Natural killer cell (primary cell): ENCODE measurements around the gene SHC4. TPM values are rescaled to one million over a fixed set of nuclear protein-coding genes. Genes with fewer than 3 reads are reported as not detected.

Source experiments
- ATAC-seq, 3 donors: fragments of 150-1000 bp in 2 of 3; fragments of 200-7000 bp in 1 of 3; cut with Tn5 transposase; 1 replicate in 1 of 3; 2 replicates in 2 of 3; pipeline ENCODE4 v1.10.0; 2021; ENCODE audit warnings: mild to moderate bottlenecking in 2 of 3, moderate library complexity in 2 of 3
- DNase-seq, 2 donors: peaks; one replicate each; pipeline versions ENCODE4 v3.0.0 to v3.0.0-alpha.2; 2013 to 2021; ENCODE audit warnings: mixed read lengths in 1 of 2
- H3K27ac ChIP-seq: one replicate; pipeline ENCODE4 v1.5.1; 2013; ENCODE audit warnings: mild to moderate bottlenecking, low read length
- H3K27me3 ChIP-seq: one replicate; pipeline ENCODE4 v1.6.1; 2013; ENCODE audit warnings: low read length; ENCODE audit not compliant: control insufficient read depth, insufficient read depth
- H3K36me3 ChIP-seq: one replicate; pipeline ENCODE4 v1.6.1; 2013; ENCODE audit warnings: low read length; ENCODE audit not compliant: control insufficient read depth, insufficient read depth
- H3K4me1 ChIP-seq: one replicate; pipeline ENCODE4 v1.6.1; 2013; ENCODE audit warnings: low read length; ENCODE audit not compliant: control insufficient read depth, insufficient read depth
- H3K4me3 ChIP-seq: one replicate; pipeline ENCODE4 v1.5.1; 2013; ENCODE audit warnings: low read length
- H3K9me3 ChIP-seq: one replicate; pipeline ENCODE4 v1.6.1; 2013; ENCODE audit warnings: low read length; ENCODE audit not compliant: control insufficient read depth, insufficient read depth
- H3K27ac Mint-ChIP-seq, 2 donors: one replicate each; pipeline ENCODE4 v1.8.0; 2022; ENCODE audit warnings: mild to moderate bottlenecking in 2 of 2, mixed read lengths in 2 of 2, moderate library complexity in 1 of 2
- H3K27me3 Mint-ChIP-seq, 2 donors: one replicate each; pipeline ENCODE4 v1.8.0; 2022; ENCODE audit warnings: low read depth in 2 of 2, mixed read lengths in 2 of 2
- H3K36me3 Mint-ChIP-seq: one replicate; pipeline ENCODE4 v1.8.0; 2022; ENCODE audit warnings: mixed read lengths
- H3K4me1 Mint-ChIP-seq, 2 donors: one replicate each; pipeline ENCODE4 v1.8.0; 2022; ENCODE audit warnings: mixed read lengths in 2 of 2
- H3K4me3 Mint-ChIP-seq: one replicate; pipeline ENCODE4 v1.8.0; 2022; ENCODE audit warnings: mild to moderate bottlenecking, moderate library complexity, mixed read lengths
- H3K9me3 Mint-ChIP-seq, 2 donors: one replicate each; pipeline ENCODE4 v1.8.0; 2022; ENCODE audit warnings: mixed read lengths in 2 of 2
- CTCF ChIP-seq: fragments of 200-600 bp; IDR thresholded peaks from one replicate; pipeline ENCODE4 v1.8.0; 2022; ENCODE audit warnings: antibody characterized with exemption
- WGBS: methylation state at CpG from one replicate; pipeline ENCODE4 v1.1.7; 2013; ENCODE audit warnings: missing lambda C conversion rate; ENCODE audit not compliant: insufficient coverage; 5-methylcytosine and 5-hydroxymethylcytosine counted together
- intact Hi-C: fragments of 100-400 bp; cut with micrococcal nuclease; formaldehyde crosslinking; loops from one replicate; pipeline ENCODE4 v1.14.2; 2022
- total RNA-seq, 4 donors: library from RNA; stranded (reverse); fragments of 120-200 nt in 1 of 4; gene quantifications; one replicate each; pipeline versions ENCODE4 v1.2.3 to v1.2.4, GENCODE V29; 2013 to 2022

SHC4 gene
- total RNA-seq, 3 donors from 2014 or later (not counting 1 experiment from before 2014, with no cell fraction given): 0.19 to 0.43 (median 0.20) TPM

- H3K27ac ChIP-seq: no peak overlapping the region
- no peaks in the 10 kb centered on the region for H3K9me3 ChIP-seq
- intact Hi-C loops: no loop called here
- no peaks in the 10 kb centered on the region for H3K4me1 ChIP-seq
- H3K27me3 Mint-ChIP-seq: peaks cover 11 to 30% of the 10 kb centered on the region in 2 donors
- no peak overlapping the region for H3K4me3 Mint-ChIP-seq
- no peaks in the 10 kb centered on the region for H3K9me3 Mint-ChIP-seq
- no peaks in the 10 kb centered on the region for H3K27me3 ChIP-seq
- TF ChIP-seq CTCF: no peak
- no peak overlapping the region for H3K4me3 ChIP-seq
- H3K27ac Mint-ChIP-seq: no peak overlapping the region
- DNase-seq (no peak), ATAC-seq (no peak)
- H3K4me1 Mint-ChIP-seq: no peaks in the 10 kb centered on the region
- H3K36me3 Mint-ChIP-seq: no peaks in the 10 kb centered on the region
- WGBS: 100% methylated on average over 1 of the region's 1 CpG
- no peaks in the 10 kb centered on the region for H3K36me3 ChIP-seq
Observed at GRCh38 chr15:48888836-48889235, 74.9 kb downstream of the SHC4 start.

DNA sequence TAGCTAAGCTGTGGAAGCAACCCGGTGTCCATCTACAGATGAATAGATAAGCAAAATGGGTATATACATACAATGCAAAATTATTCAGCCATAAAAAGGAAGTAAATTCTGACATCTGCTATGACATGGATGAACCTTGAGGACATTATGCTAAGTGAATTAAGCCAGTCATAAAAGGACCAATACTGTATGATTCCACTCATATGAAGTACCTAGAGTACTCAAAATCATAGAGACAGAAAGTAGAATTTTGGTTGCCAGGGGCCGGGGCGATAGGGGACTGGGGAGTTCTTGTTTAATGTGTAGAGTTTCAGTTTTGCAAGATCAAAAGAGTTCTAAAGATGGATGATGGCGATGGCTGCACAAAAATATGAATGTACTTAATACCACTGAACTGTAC lies 75.5 kb downstream of the SHC4 start:
- Histone ChIP-seq H3K27me3 (no peaks in the 10 kb centered on the region), H3K9me3 (no peaks in the 10 kb centered on the region), H3K27ac (no peak overlapping the region), H3K4me1 (no peaks in the 10 kb centered on the region), H3K4me3 (no peak overlapping the region), H3K36me3 (no peaks in the 10 kb centered on the region)
- H3K9me3 Mint-ChIP-seq: no peaks in the 10 kb centered on the region
- ATAC-seq: no peak
- no peak overlapping the region for H3K27ac Mint-ChIP-seq
- H3K4me1 Mint-ChIP-seq: no peaks in the 10 kb centered on the region
- no peaks in the 10 kb centered on the region for H3K36me3 Mint-ChIP-seq
- H3K4me3 Mint-ChIP-seq: no peak overlapping the region
- 84% methylated on average over 3 of the region's 4 CpGs for WGBS
- DNase-seq: no peak
- peaks cover 11 to 24% of the 10 kb centered on the region in 2 donors for H3K27me3 Mint-ChIP-seq
- no peak for TF ChIP-seq CTCF
- intact Hi-C loops: no loop called here

- H3K9me3 ChIP-seq: no peaks in the 10 kb centered on the region
- WGBS: no CpG with 5 or more reads among the region's 2 CpGs
- Mint-ChIP-seq H3K36me3 (no peaks in the 10 kb centered on the region), H3K9me3 (no peaks in the 10 kb centered on the region), H3K27me3 (peaks cover 6 to 15% of the 10 kb centered on the region in 2 donors), H3K27ac (no peak overlapping the region), H3K4me3 (no peak overlapping the region), H3K4me1 (no peaks in the 10 kb centered on the region)
- no peak for TF ChIP-seq CTCF
- H3K36me3 ChIP-seq: no peaks in the 10 kb centered on the region
- no peak overlapping the region for H3K27ac ChIP-seq
- intact Hi-C loops: no loop called here
- no peak for ATAC-seq
- no peak for DNase-seq
- H3K4me1 ChIP-seq: no peaks in the 10 kb centered on the region
- H3K4me3 ChIP-seq: no peak overlapping the region
- no peaks in the 10 kb centered on the region for H3K27me3 ChIP-seq
Observed at GRCh38 chr15:48887144-48887543, 76.6 kb downstream of the SHC4 start.

GRCh38 chr15:48883699-48884098 lies 80.0 kb downstream of the SHC4 start:
- Mint-ChIP-seq H3K36me3 (peaks cover under 1% of the 10 kb centered on the region), H3K4me3 (no peak overlapping the region), H3K27me3 (peaks cover 3 to 14% of the 10 kb centered on the region in 2 donors), H3K27ac (no peak overlapping the region), H3K9me3 (no peaks in the 10 kb centered on the region), H3K4me1 (peaks cover 16% of the 10 kb centered on the region in 2 donors)
- no peak for TF ChIP-seq CTCF
- H3K36me3 ChIP-seq: no peaks in the 10 kb centered on the region
- H3K27me3 ChIP-seq: no peaks in the 10 kb centered on the region
- no peaks in the 10 kb centered on the region for H3K4me1 ChIP-seq
- 100% methylated on average over 1 of the region's 2 CpGs for WGBS
- no peak overlapping the region for H3K4me3 ChIP-seq
- no peak for ATAC-seq
- DNase-seq: no peak
- no peaks in the 10 kb centered on the region for H3K9me3 ChIP-seq
- no peak overlapping the region for H3K27ac ChIP-seq
- intact Hi-C loops: no loop called here
